HG03558 (cell line): ENCODE measurements around the gene CXCR5.

Experiments
- ATAC-seq: cut with Tn5 transposase; IDR thresholded peaks from one replicate; pipeline ENCODE4 v1.9.1; 2021; ENCODE audit warnings: moderate number of reproducible peaks; ENCODE audit not compliant: unreplicated experiment; ENCODE audit errors: extremely low read depth

CXCR5 gene

DNA sequence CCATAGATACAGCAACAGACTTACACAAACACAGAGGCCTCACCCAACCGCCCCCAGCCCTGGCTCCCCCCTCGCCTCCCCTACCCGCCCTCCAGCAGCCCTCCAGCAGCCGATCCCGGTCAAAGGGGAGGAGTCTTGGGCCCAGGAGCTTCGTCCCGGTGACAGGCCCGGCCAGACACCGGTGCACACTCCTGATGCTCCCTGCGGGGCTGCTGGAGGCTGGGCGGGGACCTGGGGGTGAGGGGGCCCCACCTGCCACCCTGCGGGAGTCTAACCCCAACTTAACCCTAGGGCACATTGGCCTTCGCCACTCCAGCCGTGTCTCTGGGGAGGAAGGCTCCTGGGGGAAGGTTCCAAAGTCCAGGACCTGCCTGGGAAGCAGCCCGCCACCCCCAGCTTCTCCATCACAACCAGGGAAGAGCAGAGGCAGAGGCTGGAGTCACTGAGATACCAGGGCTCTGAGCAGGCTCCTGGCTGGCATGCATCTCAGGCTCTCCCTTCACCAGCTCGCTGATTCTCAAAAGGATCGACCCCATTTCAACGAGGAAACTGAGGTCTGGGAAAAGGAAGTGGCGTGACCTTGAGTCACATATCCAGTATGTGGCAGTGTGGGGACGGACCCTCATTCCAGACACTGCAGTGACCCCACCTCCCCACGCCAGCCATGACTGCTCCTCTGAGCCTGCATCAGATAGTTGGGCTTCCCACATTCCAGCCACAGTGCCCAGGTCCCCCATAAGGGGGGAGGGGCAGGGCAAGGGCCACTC lies 27.6 kb downstream of the CXCR5 start:
- ATAC-seq, result no peak

DNA sequence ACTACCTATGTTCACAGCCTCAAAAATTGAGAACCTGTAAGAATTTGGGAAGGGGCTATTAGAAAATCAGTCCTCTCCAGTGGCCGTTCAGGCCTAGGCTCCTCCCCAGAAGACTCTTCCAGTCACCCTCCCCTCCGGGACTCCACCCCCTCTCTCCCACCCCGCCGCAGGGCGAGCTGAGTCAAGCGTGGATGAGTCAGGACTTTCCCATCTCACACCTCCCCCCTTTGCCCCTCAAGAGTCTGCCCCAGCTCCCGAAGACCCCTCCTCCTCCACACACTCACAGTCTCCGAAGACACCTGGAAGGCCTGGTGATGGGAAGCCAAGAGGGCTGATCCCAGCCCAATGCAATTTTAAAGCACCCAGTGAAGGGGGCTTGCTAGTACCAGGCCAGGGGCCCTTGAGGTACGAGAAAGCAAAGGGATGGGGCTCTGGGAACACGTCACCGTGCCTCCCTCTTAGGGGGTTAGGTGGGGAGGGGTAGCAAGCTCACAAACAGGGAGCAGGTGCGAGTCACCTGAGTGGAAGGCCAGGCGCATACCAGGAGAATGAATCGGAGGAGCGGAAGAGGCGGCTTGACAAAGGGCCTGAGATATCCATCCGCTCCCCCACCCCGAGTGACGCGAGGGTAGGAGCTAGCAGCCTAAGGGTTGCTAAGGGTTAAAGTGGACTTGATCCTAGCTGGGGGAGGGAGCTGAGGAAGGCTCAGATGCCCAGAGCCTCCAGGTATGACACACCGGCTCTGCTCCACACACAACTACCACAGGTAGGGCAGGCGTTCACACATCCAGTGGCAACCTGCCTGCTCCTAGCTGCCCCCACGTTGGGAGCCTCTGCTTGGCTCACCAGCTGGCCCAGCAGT lies 28.4 kb downstream of the CXCR5 start:
- no peak for ATAC-seq

DNA sequence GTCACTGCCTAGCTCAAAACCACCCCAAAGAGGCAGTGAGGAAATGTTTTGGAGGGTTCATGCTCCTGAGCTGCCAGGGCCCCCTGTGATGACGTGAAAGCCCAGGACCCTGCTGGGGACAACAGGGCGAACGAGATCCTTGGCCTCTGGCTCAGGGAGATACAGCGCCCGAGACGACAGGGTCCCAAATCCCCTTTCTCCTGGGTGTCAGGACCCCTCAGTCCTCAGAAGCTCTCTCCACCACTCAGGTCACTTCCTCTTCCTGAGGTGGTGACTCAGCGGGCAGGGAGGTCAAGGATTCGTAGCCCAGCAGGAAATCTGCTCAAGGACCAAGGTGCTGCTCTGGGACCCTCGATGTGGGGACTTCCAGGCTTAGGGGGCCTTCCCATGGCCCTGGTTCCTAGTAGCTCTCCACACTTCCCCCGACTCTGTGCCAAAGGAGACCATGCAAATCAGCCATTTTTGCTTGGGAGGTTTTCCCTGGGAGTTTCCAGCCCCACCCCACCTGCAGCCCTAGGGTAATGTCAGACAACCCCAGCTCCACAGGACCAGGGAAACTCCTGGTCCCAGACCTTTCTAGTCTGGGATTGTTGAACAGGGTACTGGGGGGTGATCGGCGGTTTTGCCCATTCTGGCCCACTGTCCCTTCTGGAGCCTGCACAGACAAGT lies 29.2 kb downstream of the CXCR5 start:
- no peak for ATAC-seq

DNA sequence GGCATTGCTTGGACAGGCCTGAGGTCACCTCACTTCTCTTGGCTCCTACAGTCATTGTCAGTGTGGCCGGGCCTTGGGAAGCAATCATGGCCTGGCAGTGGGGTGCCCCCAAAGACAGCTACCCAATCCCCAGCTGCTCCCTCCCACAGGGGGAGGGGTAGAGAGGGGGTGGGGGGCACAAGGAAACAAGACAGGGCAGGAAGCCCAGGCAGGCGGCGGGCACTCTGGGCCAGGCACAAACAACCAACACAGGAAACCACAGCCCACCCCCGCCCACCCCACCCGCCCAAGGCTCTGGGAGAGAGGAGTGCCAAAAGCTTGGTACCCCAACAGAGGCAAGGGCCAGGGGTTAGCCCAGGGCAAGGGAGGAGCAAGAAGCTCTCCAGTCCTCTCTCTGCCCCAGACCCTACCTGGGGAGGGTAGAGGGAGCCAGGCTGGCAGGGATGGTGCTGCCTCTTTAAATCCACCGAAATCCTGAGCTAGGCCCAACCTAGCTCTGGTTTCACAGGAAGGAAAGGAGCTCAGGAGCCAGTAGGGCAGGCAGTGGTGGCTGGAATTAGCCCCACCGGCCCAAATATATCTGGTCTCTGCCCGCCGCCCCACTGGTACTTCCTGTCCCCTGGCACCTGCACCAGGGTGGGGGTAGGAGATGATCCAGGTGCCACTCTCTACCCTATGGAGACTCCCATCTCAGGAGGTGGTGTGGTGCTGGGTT lies 29.9 kb downstream of the CXCR5 start:
- no peak for ATAC-seq

DNA sequence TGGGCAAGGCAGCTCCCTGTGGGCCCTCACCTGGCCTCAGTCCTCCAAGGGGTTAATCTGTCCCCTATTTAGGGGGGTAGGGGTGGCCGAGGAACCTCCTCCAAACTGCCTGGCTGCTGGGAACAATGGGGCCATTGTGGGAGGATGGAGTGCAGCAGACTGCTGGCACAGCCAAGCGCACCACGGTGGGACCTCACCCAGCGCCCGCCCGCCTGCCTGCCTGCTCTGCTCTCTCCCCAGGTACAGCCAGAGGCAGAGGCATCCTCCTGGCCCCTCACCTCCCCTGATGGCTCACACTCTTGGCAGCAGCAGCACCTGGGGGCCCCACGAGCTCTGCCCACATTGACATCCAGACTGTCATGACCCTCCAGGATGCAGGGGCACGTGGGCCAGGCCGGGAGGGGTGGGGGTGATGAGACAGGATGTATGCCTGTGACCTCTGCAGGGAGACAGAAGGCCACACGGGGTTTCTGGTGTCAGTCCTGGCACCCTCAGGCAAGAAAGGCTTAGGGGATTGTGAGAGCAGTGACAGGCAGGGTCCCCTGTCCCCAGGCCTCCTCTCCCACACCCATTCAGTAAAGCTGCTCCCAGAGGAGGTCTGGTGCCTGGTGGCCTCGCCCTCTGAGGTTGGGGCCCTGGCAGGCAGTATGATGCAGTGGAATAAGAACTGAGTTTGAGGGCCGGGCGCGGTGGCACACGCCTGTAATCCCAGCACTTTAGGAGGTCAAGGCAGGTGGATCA lies 30.7 kb downstream of the CXCR5 start:
- no peak for ATAC-seq

DNA sequence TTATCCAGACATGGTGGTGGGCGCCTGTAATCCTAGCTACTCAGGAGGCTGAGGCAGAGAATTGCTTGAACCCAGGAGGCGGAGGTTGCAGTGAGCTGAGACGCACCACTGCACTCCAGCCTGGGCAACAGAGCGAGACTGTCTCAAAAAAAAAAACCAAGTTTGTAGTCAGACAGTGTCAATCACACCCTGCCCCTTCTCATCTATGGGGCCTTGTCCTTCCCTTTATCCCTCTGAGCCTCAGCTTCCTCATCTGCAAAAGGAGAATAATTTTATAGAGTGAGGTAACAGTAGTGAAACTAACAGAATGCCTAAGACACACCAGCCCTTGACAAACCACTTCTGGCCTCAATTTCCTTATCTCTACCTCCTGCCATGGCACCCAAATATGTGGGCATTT lies 31.3 kb downstream of the CXCR5 start:
- ATAC-seq, result no peak

DNA sequence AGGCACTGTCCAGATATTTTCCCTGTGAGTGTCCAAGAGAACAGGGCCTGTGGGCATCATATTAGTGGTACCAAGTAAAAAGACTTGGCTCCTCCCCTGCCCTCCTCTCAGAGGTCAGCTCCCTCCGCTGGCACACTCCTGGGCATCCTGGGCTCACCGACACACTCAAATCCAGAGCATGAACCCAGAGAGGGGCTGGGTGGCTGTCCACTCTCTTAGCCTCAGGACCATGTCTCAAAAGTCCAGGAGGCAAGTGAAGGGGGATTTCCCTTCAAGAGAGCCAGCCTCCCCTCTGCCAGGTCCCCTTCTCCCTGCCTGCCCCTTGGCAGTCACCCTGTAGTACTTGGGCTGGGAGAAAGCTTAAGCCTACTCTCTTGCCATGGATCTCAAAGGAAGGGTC lies 31.7 kb downstream of the CXCR5 start:
- no peak for ATAC-seq

DNA sequence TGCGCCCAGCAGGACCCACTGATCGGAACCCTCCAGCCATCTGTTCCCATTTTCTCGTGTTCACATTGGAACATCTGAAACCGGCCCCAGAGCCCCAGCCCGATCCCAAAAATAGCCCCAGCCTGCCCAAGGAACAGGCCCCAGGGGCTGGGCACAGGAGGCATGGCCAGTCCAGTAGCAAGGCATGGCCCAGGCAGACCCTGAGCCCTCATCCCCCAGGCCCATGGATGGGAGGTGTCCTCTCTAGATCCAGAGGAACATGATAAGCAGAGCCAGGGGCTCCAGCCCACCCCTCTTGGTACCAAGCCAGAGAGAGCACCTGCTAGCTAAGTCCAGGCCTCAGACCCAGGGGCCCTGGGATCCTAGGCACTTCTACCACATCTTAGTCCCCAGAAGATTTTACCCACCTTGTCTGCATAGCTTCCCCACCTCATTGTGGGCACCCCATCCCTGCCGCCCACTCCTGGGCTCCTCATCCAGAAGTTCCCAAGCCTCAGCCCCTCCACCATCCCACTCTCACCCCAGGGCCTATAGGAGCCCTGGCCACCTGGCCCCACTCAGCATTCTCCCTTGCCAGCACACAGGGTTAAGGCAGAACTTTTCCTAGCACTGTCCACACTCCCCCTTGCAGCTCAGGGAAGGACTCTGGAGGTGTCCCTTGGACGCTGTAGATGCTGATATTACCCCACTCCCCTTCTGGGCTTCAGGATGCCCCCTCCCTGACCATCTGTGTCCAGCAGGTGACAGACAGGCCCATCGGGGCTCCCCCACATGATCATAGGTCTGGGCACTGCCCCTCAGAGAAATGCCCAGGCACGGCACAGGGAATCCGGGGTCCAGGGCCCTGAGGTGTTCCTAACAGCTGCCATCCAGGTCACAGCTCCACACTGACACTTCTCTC lies 32.5 kb downstream of the CXCR5 start:
- no peak for ATAC-seq

DNA sequence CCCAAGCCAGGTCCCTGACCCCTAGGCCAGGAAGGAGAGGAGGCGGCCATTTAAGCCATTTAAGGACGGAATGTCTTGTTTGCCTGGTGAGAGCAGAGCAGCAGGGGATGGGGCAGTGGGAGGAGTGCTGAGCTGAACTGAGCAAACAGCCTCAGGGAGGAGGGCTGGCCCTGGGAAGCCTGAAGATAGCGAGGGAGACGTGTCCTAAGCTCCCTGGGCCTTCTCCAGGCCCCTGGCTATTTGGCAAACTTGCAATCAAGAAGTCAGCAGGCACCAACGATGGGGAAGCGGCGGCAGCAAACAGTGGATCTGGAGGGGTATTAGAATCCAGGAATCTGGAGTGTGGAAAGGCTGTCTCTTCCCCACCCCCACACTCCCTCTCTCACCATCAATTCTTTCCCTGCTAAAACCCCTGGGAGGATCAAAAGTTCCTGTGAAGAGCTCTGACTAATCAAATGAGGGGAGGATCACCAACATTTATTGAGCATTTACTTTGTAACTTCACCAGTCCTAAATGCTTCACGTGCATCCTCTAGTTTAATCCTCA lies 33.2 kb downstream of the CXCR5 start:
- no peak for ATAC-seq

DNA sequence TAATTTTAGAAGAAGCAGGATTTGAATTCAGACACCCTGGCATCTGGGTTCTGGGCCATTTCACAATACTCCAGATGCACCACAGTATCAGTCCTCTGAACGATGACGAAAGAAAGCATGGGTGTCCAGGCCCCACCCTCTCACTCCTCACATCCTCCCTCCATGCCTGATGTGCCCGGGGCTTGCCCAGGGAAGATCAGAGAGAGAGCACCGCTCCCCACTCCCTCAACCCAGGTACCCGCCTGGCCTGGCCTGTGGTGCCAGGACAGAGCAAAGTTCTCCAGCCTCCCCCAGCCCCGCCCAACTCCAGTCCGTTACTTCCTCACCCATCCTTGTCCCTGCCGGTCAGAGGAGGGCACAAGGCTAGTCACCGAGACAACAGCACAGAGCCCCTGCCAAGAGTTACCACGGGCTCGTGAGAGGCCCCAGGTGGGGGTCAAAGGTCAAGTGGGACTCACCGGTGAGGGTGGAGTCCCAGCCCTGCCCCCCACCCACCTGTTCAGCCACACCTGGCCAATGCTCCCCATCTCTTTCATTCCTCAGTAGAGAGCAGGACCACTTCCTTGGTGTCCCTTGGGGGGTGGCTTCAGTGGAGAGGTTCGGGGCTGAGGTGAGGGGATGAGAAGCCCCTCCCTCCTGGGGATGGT lies 33.9 kb downstream of the CXCR5 start:
- ATAC-seq, result no peak

DNA sequence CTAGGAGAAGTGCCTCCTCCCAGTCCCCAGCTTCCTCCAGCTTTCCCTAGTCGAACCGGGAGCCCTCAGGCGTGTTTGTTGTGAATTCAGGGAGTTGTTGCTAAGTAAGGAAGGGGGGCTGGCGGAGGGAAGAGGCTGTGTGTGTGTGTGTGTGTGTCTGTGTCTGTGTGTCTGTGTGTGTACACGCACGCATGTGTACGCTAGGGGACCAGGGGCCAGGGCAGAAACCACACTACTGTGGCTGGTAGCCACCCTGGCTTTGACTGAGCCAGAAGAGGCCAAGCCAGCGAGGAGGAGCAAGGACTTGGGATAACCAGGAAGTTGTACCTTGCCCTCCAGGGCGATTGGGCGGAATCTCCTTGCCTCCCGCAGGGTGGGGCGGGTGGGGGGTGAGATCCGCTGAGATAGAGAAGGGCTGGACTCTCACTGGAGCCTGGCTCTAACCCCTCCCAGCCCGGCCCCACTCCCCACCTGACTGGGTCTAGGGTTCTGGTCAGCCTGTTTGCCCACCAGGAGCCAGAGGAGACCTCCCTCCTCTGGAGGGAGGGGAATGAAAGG lies 34.5 kb downstream of the CXCR5 start:
- no peak for ATAC-seq

DNA sequence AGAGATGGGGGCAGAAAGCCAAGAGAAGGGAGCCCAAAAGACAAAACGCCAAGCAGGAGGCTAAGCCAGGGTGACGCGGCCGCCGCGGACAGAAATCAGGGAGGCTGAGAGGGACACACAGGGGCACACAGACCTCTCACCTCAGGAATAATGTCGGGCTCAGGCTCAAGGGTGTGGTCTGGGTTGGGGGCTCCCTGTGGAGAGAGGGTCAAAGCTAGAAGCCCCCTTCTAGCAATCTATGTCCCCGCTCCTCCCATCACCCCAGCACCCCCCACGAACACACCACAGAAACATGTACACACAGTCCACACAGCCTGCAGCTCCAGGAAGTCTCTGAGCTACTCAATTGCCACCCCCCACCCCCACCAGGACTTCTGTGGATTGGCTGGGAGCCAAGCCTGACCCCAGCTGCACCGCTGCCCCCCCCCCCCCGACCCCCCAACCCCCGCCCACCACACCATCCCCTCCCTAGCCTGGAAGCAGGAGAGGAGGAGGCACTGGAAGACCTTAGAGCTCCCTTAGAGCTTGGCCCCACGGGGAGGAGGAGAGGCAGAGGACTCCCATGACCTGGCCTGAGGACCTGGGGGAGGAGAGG lies 35.1 kb downstream of the CXCR5 start:
- no peak for ATAC-seq

DNA sequence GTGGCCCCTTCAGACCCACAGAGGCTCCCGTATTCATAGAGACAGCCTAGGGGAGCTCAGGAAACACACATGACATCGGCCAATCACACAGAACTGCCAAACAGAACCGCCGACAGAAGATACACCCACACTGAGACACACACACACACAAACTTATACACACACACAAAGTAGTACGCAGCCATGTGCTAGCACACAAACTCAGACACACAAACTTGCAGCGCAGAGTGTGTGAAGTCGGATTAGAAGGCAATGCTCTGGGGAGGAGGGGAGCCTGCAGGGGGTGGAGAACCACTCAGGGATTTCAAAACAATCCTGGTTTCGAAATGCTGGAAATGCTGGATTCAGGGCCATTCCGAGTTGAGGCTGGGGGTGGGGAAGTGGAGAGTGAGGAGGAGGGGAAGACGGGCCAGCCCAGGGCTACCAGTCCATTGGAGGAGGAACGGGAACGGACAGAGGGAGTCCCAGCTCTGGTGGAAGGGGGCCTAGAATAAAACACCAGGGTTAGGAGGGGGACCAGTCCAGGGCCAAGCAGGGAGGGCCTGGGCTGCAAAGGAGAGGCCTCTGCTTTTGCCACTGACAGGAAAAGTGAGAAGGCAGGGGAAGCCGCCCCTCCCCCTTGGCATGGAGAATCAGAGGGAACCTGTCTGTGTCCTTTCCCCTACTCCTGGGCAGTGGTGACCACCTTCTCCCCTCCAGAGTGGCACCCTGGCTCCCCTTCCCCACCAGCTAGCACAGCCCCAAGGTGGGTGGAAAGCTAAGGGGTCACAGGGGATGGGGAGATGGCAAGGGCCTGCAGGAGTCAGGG lies 37.6 kb downstream of the CXCR5 start:
- no peak for ATAC-seq

DNA sequence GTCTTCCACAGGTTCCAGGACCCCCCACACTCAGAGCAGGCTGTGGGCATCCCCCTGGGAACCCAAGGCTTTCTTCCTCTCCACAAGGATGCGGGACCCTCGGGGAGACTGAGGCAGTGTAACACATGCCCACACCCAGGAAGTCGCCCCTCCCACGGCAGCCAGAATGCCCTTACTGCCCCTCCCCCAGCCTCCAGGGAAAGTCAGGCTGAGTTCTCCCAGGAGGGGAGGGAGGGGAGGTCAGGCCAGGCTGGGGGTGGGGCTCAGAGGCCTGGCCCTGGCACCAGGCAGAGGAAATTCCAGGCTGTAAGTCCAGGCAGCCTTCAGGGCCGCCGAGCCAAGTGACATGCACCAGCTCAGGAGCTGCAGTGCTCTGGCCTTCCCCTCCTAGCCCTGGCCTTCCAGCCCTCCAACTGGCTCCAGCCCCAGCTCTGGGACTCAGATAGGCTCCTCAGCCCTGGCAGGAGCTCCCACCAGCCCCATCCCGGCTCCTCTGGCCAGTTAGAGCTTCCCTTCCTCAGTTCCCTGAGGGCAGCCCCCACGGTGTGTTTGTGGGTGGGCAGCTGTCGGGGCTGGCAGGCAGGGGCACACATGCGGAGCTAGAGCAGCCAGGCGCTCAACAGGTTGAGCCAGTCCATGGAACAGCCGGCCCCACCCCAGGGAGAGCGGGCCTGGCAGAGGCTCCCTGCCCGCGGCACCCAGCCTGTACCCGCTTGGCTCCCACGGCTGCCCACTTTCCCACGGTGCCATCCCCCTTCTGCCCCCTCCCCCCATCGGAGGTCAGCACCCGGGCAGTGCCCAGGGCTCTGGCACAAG lies 38.4 kb downstream of the CXCR5 start:
- no peak for ATAC-seq

DNA sequence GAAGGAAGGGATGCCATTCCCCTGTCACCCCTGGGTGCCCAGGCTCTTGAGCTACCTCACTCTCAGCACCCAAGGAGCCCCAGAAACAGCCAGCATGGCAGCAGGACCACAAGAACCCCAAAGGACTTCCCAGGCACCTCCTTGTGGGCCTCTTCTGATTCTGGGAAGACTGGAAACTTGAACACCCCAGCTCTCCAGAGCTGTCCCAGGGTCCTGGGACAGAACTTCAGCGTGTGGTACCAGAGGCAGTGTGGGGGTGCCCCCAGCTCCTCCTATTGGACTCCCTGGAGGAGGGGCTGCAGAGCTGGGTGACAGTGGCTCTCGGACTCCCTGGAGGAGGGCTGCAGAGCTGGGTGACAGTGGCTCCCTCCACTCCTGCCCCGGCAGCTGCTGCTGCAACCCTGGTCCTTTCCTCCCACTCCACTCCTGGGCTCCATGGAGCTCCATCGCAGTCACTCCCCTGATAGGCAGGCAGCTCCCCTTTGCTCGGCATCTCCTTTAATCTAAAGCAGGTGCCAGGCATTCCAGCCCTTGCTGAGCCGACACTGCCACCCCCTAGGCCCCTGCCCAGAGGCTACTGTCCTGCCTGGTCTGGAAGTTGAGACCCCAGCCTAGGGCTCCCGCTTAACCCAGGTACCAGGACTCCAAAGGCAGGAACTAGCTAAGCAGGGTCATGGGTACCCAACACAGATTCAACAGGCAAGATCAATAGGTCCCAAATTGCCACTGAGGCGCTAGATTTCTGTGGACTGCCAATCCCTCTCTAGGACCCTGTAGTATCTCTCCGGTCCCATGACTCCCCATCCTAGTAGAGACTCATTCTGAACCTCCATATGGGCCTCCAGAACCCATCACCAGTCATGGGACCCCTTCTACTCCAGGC lies 39.3 kb downstream of the CXCR5 start:
- ATAC-seq, result no peak
